GM12873 (cell line): Measurements from ENCODE around the gene TRAPPC3L.
A peak's percentile ranks its signal among the peaks of the same experiment; 100 is the strongest.

ENCODE experiments used
- CTCF ChIP-seq: IDR thresholded peaks from 2 replicates; pipeline ENCODE4 v1.5.1; 2012; ENCODE audit warnings: low read depth, mild to moderate bottlenecking, moderate library complexity, low read length, control low read depth; ENCODE audit not compliant: insufficient read depth; ENCODE audit errors: missing control alignments

TRAPPC3L gene

GRCh38 chr6:116542426-116542825, 3.1 kb downstream of the TRAPPC3L start:
- no peak for TF ChIP-seq CTCF

GRCh38 chr6:116536216-116536621, 9.3 kb downstream of the TRAPPC3L start:
- peak; percentile 63 for TF ChIP-seq CTCF

DNA sequence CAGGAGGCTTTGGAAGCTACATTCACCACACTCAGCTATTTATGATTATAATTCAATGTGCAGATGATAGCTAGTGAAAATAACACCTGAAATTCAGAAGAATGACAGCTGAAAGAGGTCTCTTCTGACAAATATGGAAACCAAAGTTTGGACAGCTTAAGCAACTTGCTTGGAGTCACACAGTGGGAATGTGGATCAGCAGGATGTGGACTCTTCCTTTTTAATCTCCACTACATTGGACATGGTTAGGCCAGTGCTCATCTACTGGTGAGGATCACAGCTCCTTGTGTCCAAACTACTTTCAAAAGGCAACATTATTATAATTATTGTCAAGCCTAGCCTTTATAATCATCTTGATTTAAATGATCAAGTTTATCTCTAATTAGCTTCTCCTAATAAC, 10.4 kb downstream of the TRAPPC3L start:
- TF ChIP-seq CTCF = no peak

GRCh38 chr6:116533233-116533957, 12.1 kb downstream of the TRAPPC3L start:
- TF ChIP-seq CTCF = no peak

DNA sequence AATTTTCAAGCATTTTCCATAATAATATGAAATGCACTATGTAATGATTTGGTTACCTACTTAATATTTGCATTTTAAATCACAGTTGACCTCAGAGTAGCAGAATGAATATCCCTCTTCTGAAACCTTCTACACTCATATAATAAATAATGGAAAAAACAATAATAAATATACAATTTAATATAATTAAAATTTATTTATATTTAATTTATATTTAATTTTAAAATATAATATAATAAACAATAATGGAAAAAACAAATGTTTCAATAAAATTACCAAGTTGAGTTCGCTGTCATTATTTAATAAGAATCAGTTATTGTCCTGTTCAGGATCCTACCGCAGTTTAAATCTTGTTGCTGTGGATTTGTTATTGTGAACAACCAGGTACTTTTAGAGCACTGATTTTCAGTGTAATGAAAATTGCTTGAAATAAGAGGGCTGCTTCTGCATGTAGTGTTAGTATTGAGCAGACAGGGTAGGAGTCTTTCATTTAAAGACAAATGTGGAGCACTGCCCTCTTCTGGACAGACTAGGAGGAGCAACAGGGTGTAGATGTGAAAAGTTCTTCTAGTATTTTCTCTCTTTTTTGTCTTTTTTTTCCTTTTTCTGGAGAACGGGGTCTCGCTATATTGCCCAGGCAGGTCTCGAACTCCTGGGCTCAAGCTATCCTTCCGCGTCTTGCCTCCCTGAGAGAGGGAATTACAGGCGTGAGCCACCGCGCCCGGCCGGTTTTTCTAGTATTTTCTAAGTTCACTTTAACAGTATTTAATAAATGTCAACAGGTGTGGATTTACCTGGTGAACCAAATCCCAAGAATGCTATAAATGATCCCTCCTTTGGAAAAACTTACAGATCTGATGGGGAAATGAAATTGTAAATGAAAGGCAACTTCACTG, 13.6 kb downstream of the TRAPPC3L start:
- TF ChIP-seq CTCF = peak; percentile 82

GRCh38 chr6:116530436-116530835, 15.0 kb downstream of the TRAPPC3L start:
- no peak for TF ChIP-seq CTCF

GRCh38 chr6:116529466-116530290, 15.8 kb downstream of the TRAPPC3L start:
- TF ChIP-seq CTCF = no peak
